Activated CD4-positive, alpha-beta T cell treated with anti-CD3 and anti-CD28 coated beads for 36 hours (primary cell): ENCODE data around the gene KCP. TPM values are rescaled to one million over a fixed set of nuclear protein-coding genes. Genes with fewer than 3 reads are reported as not detected.

Experiments
- ATAC-seq: fragments of 200-7000 bp; cut with Tn5 transposase; one replicate; pipeline ENCODE4 v1.10.0; 2021; ENCODE audit warnings: mild to moderate bottlenecking, moderate library complexity
- CTCF ChIA-PET: fragments of 350-600 bp; sonication (Branson Sonifier 250); formaldehyde crosslinking; loops from one replicate; lab custom pipeline; 2021; ENCODE audit warnings: antibody characterized with exemption; lab: Charles Lee
- POLR2A ChIA-PET: fragments of 350-600 bp; sonication (Branson Sonifier 250); formaldehyde crosslinking; loops from one replicate; lab custom pipeline; 2021; ENCODE audit warnings: antibody characterized with exemption, inconsistent platforms; lab: Charles Lee
- DNase-seq: peaks from one replicate; pipeline ENCODE4 v3.0.0-alpha.2; 2020
- H3K27ac Mint-ChIP-seq: one replicate; pipeline ENCODE4 v1.8.0; 2021; ENCODE audit warnings: mixed read lengths
- H3K27me3 Mint-ChIP-seq: one replicate; pipeline ENCODE4 v1.8.0; 2021; ENCODE audit warnings: mixed read lengths
- H3K36me3 Mint-ChIP-seq: one replicate; pipeline ENCODE4 v1.8.0; 2021; ENCODE audit warnings: low read depth, mixed read lengths
- H3K4me1 Mint-ChIP-seq: one replicate; pipeline ENCODE4 v1.8.0; 2021; ENCODE audit warnings: mixed read lengths
- H3K4me3 Mint-ChIP-seq: one replicate; pipeline ENCODE4 v1.8.0; 2021; ENCODE audit warnings: mild to moderate bottlenecking, moderate library complexity, mixed read lengths
- H3K9me3 Mint-ChIP-seq: one replicate; pipeline ENCODE4 v1.8.0; 2021; ENCODE audit warnings: low read depth, mixed read lengths
- intact Hi-C, 2 experiments: fragments of 100-400 bp; cut with DNase I in 1 of 2; cut with micrococcal nuclease in 1 of 2; formaldehyde crosslinking; loops; one replicate each; pipeline versions ENCODE4 v1.14.2 to v1.15.1; 2022 to 2024; cut with DNase I, micrococcal nuclease
- total RNA-seq, 2 experiments: library from RNA; stranded (reverse); gene quantifications; one replicate each; pipeline ENCODE4 v1.2.3, GENCODE V29; 2021

The KCP gene
- total RNA-seq, 2 experiments from 2014 or later: not detected

- no peaks in the 10 kb centered on the region for H3K36me3 Mint-ChIP-seq
- intact Hi-C loops: no loop called here
- H3K4me1 Mint-ChIP-seq: peaks cover 5% of the 10 kb centered on the region
- H3K4me3 Mint-ChIP-seq: no peak overlapping the region
- POLR2A ChIA-PET: interaction anchor here (0.7 kb wide), 1 partner anchor 14 kb away, joined by 3 read pairs; no protein-coding TSS in a partner anchor
- H3K27me3 Mint-ChIP-seq: peaks cover 2% of the 10 kb centered on the region
- no peaks in the 10 kb centered on the region for H3K9me3 Mint-ChIP-seq
- CTCF ChIA-PET: interaction anchor here (0.7 kb wide), 1 partner anchor 10 kb away, joined by 3 read pairs; no protein-coding TSS in a partner anchor
- no peak overlapping the region for H3K27ac Mint-ChIP-seq
- ATAC-seq (no peak), DNase-seq (no peak)
Measured at GRCh38 chr7:128874140-128875031, 36.1 kb downstream of the KCP start.

DNA sequence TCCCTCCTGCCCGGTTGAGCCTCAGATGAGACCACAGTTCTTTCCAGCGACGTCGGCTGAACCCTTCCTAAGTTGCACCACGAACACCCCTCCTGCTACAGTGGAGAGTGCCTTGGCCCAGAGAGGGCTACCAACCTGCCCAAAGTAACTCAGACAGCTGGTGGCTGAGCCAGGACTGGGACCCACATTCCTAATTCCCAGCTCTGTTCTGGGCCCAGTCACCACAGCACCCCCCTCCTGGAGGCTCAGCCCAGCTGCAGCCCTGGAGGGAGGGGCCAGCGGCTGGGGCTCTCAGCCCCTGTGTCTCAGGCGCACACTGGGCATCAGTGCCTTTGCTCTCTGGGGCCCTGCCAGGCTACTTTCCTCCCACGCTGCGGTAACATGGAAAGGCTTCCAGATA, 37.3 kb downstream of the KCP start:
- peaks cover 2% of the 10 kb centered on the region for H3K27me3 Mint-ChIP-seq
- ChIA-PET CTCF (interaction anchor here (1.0 kb wide), 1 partner anchor 10 kb away, joined by 4 read pairs; the partner anchor contains the start of gene ATP6V1F), POLR2A (no interaction called here)
- H3K9me3 Mint-ChIP-seq: no peaks in the 10 kb centered on the region
- H3K36me3 Mint-ChIP-seq: no peaks in the 10 kb centered on the region
- ATAC-seq (no peak), DNase-seq (no peak)
- no peak overlapping the region for H3K4me3 Mint-ChIP-seq
- H3K4me1 Mint-ChIP-seq: peaks cover 5% of the 10 kb centered on the region
- intact Hi-C loops: no loop called here
- H3K27ac Mint-ChIP-seq: no peak overlapping the region

DNA sequence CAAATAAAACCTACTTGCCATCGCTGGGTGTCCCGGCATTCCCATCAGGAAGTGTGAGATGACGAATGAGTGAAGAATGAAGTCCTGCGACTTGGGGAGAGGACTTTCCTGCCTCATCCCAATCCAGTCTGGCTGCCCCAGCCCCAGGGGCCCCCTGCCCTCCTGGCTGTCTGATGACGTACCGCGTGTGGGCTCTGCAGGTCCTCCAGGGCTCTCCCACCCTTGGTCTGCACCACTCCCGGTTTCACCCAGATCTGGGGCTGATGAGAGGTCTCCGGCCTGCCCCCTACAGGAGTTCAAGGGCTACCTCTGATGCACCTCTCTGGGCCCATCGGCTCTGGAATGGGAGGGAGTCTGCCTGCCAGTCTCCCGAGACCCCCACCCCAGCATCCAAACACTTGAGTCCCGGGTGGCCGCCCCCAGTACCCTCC, 38.1 kb downstream of the KCP start:
- DNase-seq (no peak), ATAC-seq (no peak)
- H3K9me3 Mint-ChIP-seq: no peaks in the 10 kb centered on the region
- peaks cover 2% of the 10 kb centered on the region for H3K27me3 Mint-ChIP-seq
- no peak overlapping the region for H3K27ac Mint-ChIP-seq
- no peaks in the 10 kb centered on the region for H3K36me3 Mint-ChIP-seq
- CTCF ChIA-PET: interaction anchor here (0.5 to 1.0 kb wide), 2 partner anchors 9 to 780 kb away, joined by 3 to 4 read pairs; partner anchors contain the start of gene ATP6V1F
- POLR2A ChIA-PET: no interaction called here
- H3K4me1 Mint-ChIP-seq: peaks cover 5% of the 10 kb centered on the region
- no peak overlapping the region for H3K4me3 Mint-ChIP-seq
- intact Hi-C loops: no loop called here

- Mint-ChIP-seq H3K27me3 (peaks cover 2% of the 10 kb centered on the region), H3K27ac (no peak overlapping the region), H3K9me3 (no peaks in the 10 kb centered on the region), H3K36me3 (no peaks in the 10 kb centered on the region), H3K4me3 (no peak overlapping the region), H3K4me1 (peaks cover 5% of the 10 kb centered on the region)
- ChIA-PET POLR2A (no interaction called here), CTCF (interaction anchor here (0.6 kb wide), 1 partner anchor 12 kb away, joined by 3 read pairs; no protein-coding TSS in a partner anchor)
- intact Hi-C loops: no loop called here
- DNase-seq: no peak
- ATAC-seq: no peak
Measured at GRCh38 chr7:128871050-128871449, 39.5 kb downstream of the KCP start.

GRCh38 chr7:128869944-128870285, 40.6 kb downstream of the KCP start:
- intact Hi-C loops: loop anchor here (1.0 to 10.0 kb wide), 3 partner anchors 75 to 335 kb away; partner anchors contain the start of gene CCDC136 (in 2 of the 2)
- H3K9me3 Mint-ChIP-seq: no peaks in the 10 kb centered on the region
- ChIA-PET POLR2A (no interaction called here), CTCF (interaction anchor here (0.7 to 2.1 kb wide), 6 partner anchors 12 to 409 kb away, joined by 3 to 6 read pairs (median 3); no protein-coding TSS in a partner anchor)
- no peak overlapping the region for H3K27ac Mint-ChIP-seq
- H3K4me1 Mint-ChIP-seq: peaks cover 9% of the 10 kb centered on the region
- DNase-seq: peak; percentile 48
- peaks cover 8% of the 10 kb centered on the region for H3K36me3 Mint-ChIP-seq
- H3K4me3 Mint-ChIP-seq: peak overlapping the region; percentile 44
- H3K27me3 Mint-ChIP-seq: peaks cover 2% of the 10 kb centered on the region
- ATAC-seq: peak; percentile 47

- Mint-ChIP-seq H3K27ac (no peak overlapping the region), H3K4me1 (peaks cover 9% of the 10 kb centered on the region), H3K9me3 (no peaks in the 10 kb centered on the region), H3K27me3 (peaks cover 2% of the 10 kb centered on the region), H3K4me3 (peak overlapping the region; percentile 33), H3K36me3 (peaks cover 8% of the 10 kb centered on the region)
- DNase-seq (peak; percentile 78), ATAC-seq (peak; percentile 92)
- intact Hi-C loops: loop anchor here (1.0 to 10.0 kb wide), 3 partner anchors 75 to 335 kb away; partner anchors contain the start of gene CCDC136 (in 2 of the 2)
- ChIA-PET POLR2A (no interaction called here), CTCF (interaction anchor here (0.8 to 2.1 kb wide), 8 partner anchors 9 to 413 kb away, joined by 3 to 6 read pairs (median 4); no protein-coding TSS in a partner anchor)
Measured at GRCh38 chr7:128869138-128869943, 41.2 kb downstream of the KCP start.

DNA sequence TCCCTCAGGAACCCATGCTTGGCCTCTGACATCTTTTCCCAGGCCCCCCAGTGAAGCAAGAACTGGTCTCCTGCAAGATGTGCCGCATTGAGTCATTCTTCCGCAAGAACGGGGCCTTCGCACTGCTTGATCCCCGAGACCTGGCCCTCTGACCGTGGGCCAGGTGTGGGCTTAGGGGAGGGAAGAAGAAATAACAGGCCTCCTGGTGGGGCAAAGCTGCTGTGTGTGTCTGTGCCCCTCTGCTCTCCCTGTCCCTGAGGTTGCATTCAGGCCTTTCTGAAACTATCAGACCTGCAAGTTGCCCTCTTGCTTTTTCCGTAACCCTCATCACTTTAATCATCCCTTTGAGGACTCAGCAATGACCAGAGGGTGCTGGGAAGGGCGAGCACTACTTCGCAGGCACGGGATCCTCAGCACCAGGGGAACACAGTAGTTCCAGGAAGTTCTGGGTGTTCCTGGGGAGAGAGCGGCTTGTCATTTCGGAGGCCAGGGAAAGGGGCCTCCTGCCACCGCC, 41.8 kb downstream of the KCP start:
- Mint-ChIP-seq H3K27me3 (peaks cover 2% of the 10 kb centered on the region), H3K9me3 (no peaks in the 10 kb centered on the region), H3K4me1 (peaks cover 12% of the 10 kb centered on the region), H3K36me3 (peaks cover 8% of the 10 kb centered on the region), H3K4me3 (peak overlapping the region; percentile 10), H3K27ac (no peak overlapping the region)
- DNase-seq: no peak
- ATAC-seq: no peak
- intact Hi-C loops: loop anchor here (1.0 to 10.0 kb wide), 3 partner anchors 74 to 334 kb away; partner anchors contain the start of gene CCDC136 (in 2 of the 2)
- ChIA-PET POLR2A (no interaction called here), CTCF (interaction anchor here (0.6 to 2.1 kb wide), 7 partner anchors 8 to 414 kb away, joined by 3 to 6 read pairs (median 3); no protein-coding TSS in a partner anchor)

- ATAC-seq: no peak
- CTCF ChIA-PET: interaction anchor here (0.6 to 2.1 kb wide), 3 partner anchors 15 to 250 kb away, joined by 3 to 6 read pairs (median 4); no protein-coding TSS in a partner anchor
- no peaks in the 10 kb centered on the region for H3K9me3 Mint-ChIP-seq
- H3K27ac Mint-ChIP-seq: no peak overlapping the region
- intact Hi-C loops: loop anchor here in 1 of 2 experiments (10.0 kb wide), 2 partner anchors 73 to 333 kb away; partner anchors contain the start of gene CCDC136
- peaks cover 2% of the 10 kb centered on the region for H3K27me3 Mint-ChIP-seq
- no peak overlapping the region for H3K4me3 Mint-ChIP-seq
- no peak for DNase-seq
- H3K4me1 Mint-ChIP-seq: peaks cover 14% of the 10 kb centered on the region
- H3K36me3 Mint-ChIP-seq: peaks cover 8% of the 10 kb centered on the region
- POLR2A ChIA-PET: interaction anchor here (0.7 kb wide), 1 partner anchor 149 kb away, joined by 3 read pairs; no protein-coding TSS in a partner anchor
Measured at GRCh38 chr7:128867842-128868623, 42.5 kb downstream of the KCP start.

DNA sequence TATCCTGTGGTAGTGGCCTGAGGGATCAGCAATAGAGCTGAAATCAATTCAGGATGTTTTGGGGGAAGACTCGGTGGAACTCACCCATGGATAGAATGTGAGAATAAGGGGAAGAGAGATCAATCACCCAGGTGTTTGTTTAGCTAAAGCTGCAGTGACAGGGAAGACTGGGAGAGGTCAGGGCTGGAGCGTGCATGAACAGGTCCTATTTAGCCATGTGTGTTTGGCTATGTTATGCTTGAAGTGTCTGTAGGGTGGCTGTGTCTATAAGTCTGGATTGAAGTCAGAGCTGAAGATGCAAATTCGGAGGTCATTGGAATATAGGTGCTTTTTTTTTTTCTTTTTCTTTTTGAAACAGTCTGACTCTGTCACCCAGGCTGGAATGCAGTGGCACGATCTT, 43.3 kb downstream of the KCP start:
- no peaks in the 10 kb centered on the region for H3K9me3 Mint-ChIP-seq
- H3K4me3 Mint-ChIP-seq: no peak overlapping the region
- no peak for ATAC-seq
- H3K27ac Mint-ChIP-seq: no peak overlapping the region
- no peak for DNase-seq
- H3K36me3 Mint-ChIP-seq: peaks cover 8% of the 10 kb centered on the region
- H3K27me3 Mint-ChIP-seq: peaks cover 2% of the 10 kb centered on the region
- ChIA-PET POLR2A (interaction anchor here (0.7 kb wide), 1 partner anchor 150 kb away, joined by 3 read pairs; no protein-coding TSS in a partner anchor), CTCF (interaction anchor here (0.6 to 1.1 kb wide), 5 partner anchors 11 to 501 kb away, joined by 3 to 4 read pairs (median 4); no protein-coding TSS in a partner anchor)
- peaks cover 16% of the 10 kb centered on the region for H3K4me1 Mint-ChIP-seq
- intact Hi-C loops: loop anchor here in 1 of 2 experiments (10.0 kb wide), 2 partner anchors 72 to 332 kb away; partner anchors contain the start of gene CCDC136
